GM12878 (cell line): Measurements from ENCODE around the gene EPHB1. TPM values are rescaled to one million over a fixed set of nuclear protein-coding genes. Genes with fewer than 3 reads are reported as not detected.

ENCODE experiments used
- ATAC-seq: fragments of 200-7000 bp; cut with Tn5 transposase; 3 replicates; pipeline ENCODE4 v1.9.1; 2020; ENCODE audit warnings: mild to moderate bottlenecking, moderate library complexity
- BruUV-seq: library from RNA; stranded (reverse); fragments of 400-500 nt; replicated peaks from 2 replicates; lab custom pipeline; 2021; lab: Mats Ljungman, UMichigan
- CTCF ChIA-PET: fragments of 300-600 bp; sonication (Branson Sonifier 250); formaldehyde crosslinking; extraction: SDS; loops from one replicate; lab custom pipeline; 2021; ENCODE audit warnings: inconsistent platforms; lab: Yijun Ruan, JAX
- POLR2A ChIA-PET: fragments of 350-600 bp; formaldehyde crosslinking; extraction: SDS; loops from one replicate; lab custom pipeline; 2021; ENCODE audit warnings: inconsistent platforms; lab: Charles Lee
- RAD21 ChIA-PET: fragments of 300-600 bp; sonication (Branson Sonifier 250); formaldehyde crosslinking; loops from one replicate; lab custom pipeline; 2023; ENCODE audit warnings: antibody characterized with exemption; ENCODE audit not compliant: unreplicated experiment; lab: Charles Lee
- SMC1A ChIA-PET: fragments of 300-600 bp; sonication (Branson Sonifier 250); formaldehyde crosslinking; loops from one replicate; lab custom pipeline; 2023; ENCODE audit not compliant: unreplicated experiment, uncharacterized antibody; lab: Charles Lee
- DNase-seq: peaks from one replicate; pipeline ENCODE4 v3.0.0-alpha.2; 2011; ENCODE audit warnings: low read depth, low spot score
- FAIRE-seq: peaks from 3 replicates; lab custom pipeline; 2011; peaks lifted over from hg19 to GRCh38; lab: Jason Lieb, UNC
- H2AFZ ChIP-seq: 2 replicates; pipeline ENCODE4 v1.6.0; 2011; ENCODE audit warnings: low read depth, low read length, control low read depth; ENCODE audit not compliant: control insufficient read depth
- H3K27ac ChIP-seq: 2 replicates; pipeline ENCODE4 v1.5.1; 2011; ENCODE audit warnings: control low read depth; ENCODE audit not compliant: control insufficient read depth, insufficient read depth
- H3K27me3 ChIP-seq, 2 experiments: replicated peaks in 1 of 2; 2 replicates each; pipeline versions ENCODE4 v1.6.0 to v1.6.1; 2011; ENCODE audit warnings: low read length in 1 of 2; ENCODE audit not compliant: control insufficient read depth in 2 of 2, insufficient read depth in 2 of 2
- H3K36me3 ChIP-seq, 2 experiments: 2 replicates each; pipeline ENCODE4 v1.5.1; 2011; ENCODE audit warnings: low read length in 1 of 2; ENCODE audit not compliant: control insufficient read depth in 2 of 2, insufficient read depth in 2 of 2
- H3K4me1 ChIP-seq: 2 replicates; pipeline ENCODE4 v1.6.1; 2011; ENCODE audit warnings: mild to moderate bottlenecking, low read length, moderate library complexity, mixed read lengths; ENCODE audit not compliant: control insufficient read depth, insufficient read depth
- H3K4me2 ChIP-seq: 2 replicates; pipeline ENCODE4 v1.6.0; 2011; ENCODE audit warnings: control low read depth; ENCODE audit not compliant: control insufficient read depth, insufficient read depth
- H3K4me3 ChIP-seq: fragments of 200-600 bp; sonication (generic); 2 replicates; pipeline ENCODE4 v1.5.1; 2016
- H3K79me2 ChIP-seq: 2 replicates; pipeline ENCODE4 v1.6.0; 2011; ENCODE audit warnings: low read length; ENCODE audit not compliant: control insufficient read depth, insufficient read depth
- H3K9ac ChIP-seq: 2 replicates; pipeline ENCODE4 v1.8.0; 2011; ENCODE audit warnings: low read length, control low read depth, mixed read lengths; ENCODE audit not compliant: control insufficient read depth, insufficient read depth
- H3K9me3 ChIP-seq: replicated peaks from 3 replicates; pipeline ENCODE4 v1.5.1; 2011; ENCODE audit warnings: mild to moderate bottlenecking, low read length; ENCODE audit not compliant: control insufficient read depth, insufficient read depth
- H4K20me1 ChIP-seq: 2 replicates; pipeline ENCODE4 v1.6.0; 2011; ENCODE audit not compliant: control insufficient read depth, insufficient read depth
- ASH2L ChIP-seq: fragments of 300-600, 200-600 bp; sonication (generic); IDR thresholded peaks from 2 replicates; pipeline ENCODE4 v1.6.1; 2017; ENCODE audit warnings: low read depth, mild to moderate bottlenecking, borderline replicate concordance
- CBX3 ChIP-seq: fragments of 200-600 bp; sonication (generic); IDR thresholded peaks from 2 replicates; pipeline ENCODE4 v1.6.1; 2016; ENCODE audit warnings: low read depth, borderline replicate concordance
- CEBPB ChIP-seq, 2 experiments: fragments of 150-350 bp in 1 of 2; IDR thresholded peaks; 2 replicates each; pipeline ENCODE4 v1.6.1; 2012 to 2014; ENCODE audit warnings: low read depth in 2 of 2, low read length in 2 of 2, borderline replicate concordance in 1 of 2, inconsistent platforms in 1 of 2
- EGR1 ChIP-seq, 2 experiments: IDR thresholded peaks; 1 replicate in 1 of 2; 2 replicates in 1 of 2; pipeline ENCODE4 v1.6.1; 2011 to 2012; ENCODE audit warnings: low read depth in 2 of 2, low read length in 2 of 2, borderline replicate concordance in 1 of 2, mild to moderate bottlenecking in 1 of 2, moderate library complexity in 1 of 2
- ETV6 ChIP-seq, 2 experiments: fragments of 450-650 bp in 1 of 2; IDR thresholded peaks in 1 of 2; conservative IDR thresholded peaks in 1 of 2; 2 replicates each; pipeline ENCODE4 v1.6.1; 2014; ENCODE audit warnings: antibody characterized with exemption in 1 of 2, borderline replicate concordance in 1 of 2, low read depth in 1 of 2, mild to moderate bottlenecking in 1 of 2, moderate library complexity in 1 of 2
- MEF2B ChIP-seq: fragments of 450-650 bp; IDR thresholded peaks from 2 replicates; pipeline ENCODE4 v1.6.1; 2018; ENCODE audit warnings: mild to moderate bottlenecking, moderate library complexity; ENCODE audit not compliant: partially characterized antibody, poor library complexity, severe bottlenecking
- NFIC ChIP-seq: IDR thresholded peaks from 2 replicates; pipeline ENCODE4 v1.6.1; 2012; ENCODE audit warnings: low read depth, mild to moderate bottlenecking, inconsistent platforms, low read length, moderate library complexity
- NRF1 ChIP-seq: conservative IDR thresholded peaks from 2 replicates; pipeline ENCODE4 v1.6.1; 2011; ENCODE audit warnings: mild to moderate bottlenecking, low read depth, low read length, improper control_type of control experiment
- RAD21 ChIP-seq: IDR thresholded peaks from 2 replicates; pipeline ENCODE4 v1.6.1; 2011; ENCODE audit warnings: mild to moderate bottlenecking, low read depth, low read length, moderate library complexity; ENCODE audit not compliant: insufficient read depth
- SPI1 ChIP-seq: IDR thresholded peaks from 2 replicates; pipeline ENCODE4 v1.6.1; 2011; ENCODE audit warnings: low read depth, mild to moderate bottlenecking, low read length, moderate library complexity, borderline replicate concordance; ENCODE audit not compliant: insufficient read depth
- STAT3 ChIP-seq: IDR thresholded peaks from 2 replicates; pipeline ENCODE4 v1.6.1; 2011; ENCODE audit warnings: low read depth, low read length, improper control_type of control experiment
- YY1 ChIP-seq: IDR thresholded peaks from 2 replicates; pipeline ENCODE4 v1.6.1; 2011; ENCODE audit warnings: low read depth, mild to moderate bottlenecking, low read length
- WGBS: methylation state at CpG from one replicate; pipeline ENCODE4 v1.1.6; 2016; ENCODE audit warnings: low lambda C conversion rate; ENCODE audit not compliant: insufficient replicate concordance, insufficient coverage; ENCODE audit errors: missing lambda C conversion rate; 5-methylcytosine and 5-hydroxymethylcytosine counted together
- in situ Hi-C: fragments of 300-500 bp; cut with MboI; formaldehyde crosslinking; loops from 9 replicates; pipeline ENCODE4 v1.14.3; 2018; ENCODE audit warnings: mixed read lengths
- intact Hi-C: fragments of 100-400 bp; cut with micrococcal nuclease; formaldehyde crosslinking; loops from one replicate; pipeline ENCODE4 v1.14.2; 2022; ENCODE audit not compliant: unreplicated experiment
- polyA plus RNA-seq, 11 experiments: library from polyadenylated mRNA; depleted of rRNA in 4 of 11; unstranded in 6 of 11; stranded (reverse) in 5 of 11; fragments of >200 nt; fragmentation: Nextera tagmentation in 4 of 11; fragmentation: Illumina TruSeq in 1 of 11; extraction: Ambion mirVana in 4 of 11; extraction: Trizol in 1 of 11; gene quantifications; 1 replicate in 1 of 11; 2 replicates in 10 of 11; pipeline versions ENCODE4 v1.2.1 to v1.2.3, GENCODE V29; 2011 to 2016; ENCODE audit warnings: inconsistent platforms in 2 of 11, missing spikeins in 2 of 11, low read depth in 1 of 11
- total RNA-seq, 4 experiments: library from RNA; depleted of rRNA in 3 of 4; stranded (reverse); fragments of >200 nt in 3 of 4; fragmentation: Illumina TruSeq in 1 of 4; extraction: Trizol in 1 of 4; gene quantifications; 2 replicates each; pipeline versions ENCODE4 v1.2.1 to v1.2.3, GENCODE V29; 2013 to 2021

Gene EPHB1
- total and polyA plus RNA-seq, 10 of the 15 experiments (the other 5 are each of a cell fraction or from before 2014, with no cell fraction given), result 0.33 to 23.8 (median 1.2) TPM

DNA sequence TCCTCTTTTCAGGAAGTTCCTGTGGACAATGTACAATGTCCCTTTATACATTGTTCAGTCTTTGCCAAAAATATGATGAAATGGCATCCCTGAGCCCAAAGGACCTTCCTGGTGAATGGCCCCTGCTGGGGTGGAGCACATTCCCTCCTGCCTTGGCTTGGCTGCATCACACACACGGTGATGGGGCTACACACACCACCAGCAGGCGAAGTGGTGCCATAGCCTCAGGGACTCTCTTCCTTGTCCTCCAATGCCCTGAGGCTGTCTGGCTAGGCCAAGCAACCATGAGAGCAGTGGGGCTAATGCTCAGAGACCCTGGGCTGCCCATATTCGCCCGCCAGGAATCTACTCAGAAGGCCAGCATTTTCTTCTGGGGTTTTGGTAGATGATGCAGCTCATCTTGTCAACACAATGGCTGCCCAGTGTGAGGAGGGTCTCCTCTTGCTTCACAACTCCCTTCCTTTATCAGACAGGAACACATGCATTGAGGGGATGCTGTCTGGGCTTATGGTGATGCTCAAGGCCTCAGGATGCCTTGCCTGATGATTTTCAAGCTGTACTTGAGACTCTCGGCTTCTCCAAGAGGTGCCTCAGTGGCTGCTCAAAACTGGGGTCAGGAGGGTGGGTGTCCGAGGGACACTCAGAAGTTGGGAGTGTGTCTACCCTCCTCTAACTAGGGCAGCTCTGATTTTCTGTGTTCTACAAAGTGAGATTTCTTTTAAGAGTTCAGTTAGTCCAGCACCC lies 40.9 kb upstream of the EPHB1 start:
- Histone ChIP-seq H3K36me3 (no peaks in the 10 kb centered on the region), H2AFZ (no peak overlapping the region), H3K4me3 (no peak overlapping the region), H3K9me3 (no peaks in the 10 kb centered on the region), H3K9ac (no peak overlapping the region), H3K27me3 (no peaks in the 10 kb centered on the region; a peak in 1 of 4 replicates), H4K20me1 (no peaks in the 10 kb centered on the region), H3K79me2 (no peaks in the 10 kb centered on the region), H3K4me2 (no peak overlapping the region), H3K27ac (no peak overlapping the region), H3K4me1 (no peaks in the 10 kb centered on the region)
- ChIA-PET CTCF (interaction anchor here (0.6 to 3.6 kb wide), 12 partner anchors 10 to 750 kb away, joined by 3 to 22 read pairs (median 6); no protein-coding TSS in a partner anchor), SMC1A (interaction anchor here (2.6 kb wide), 1 partner anchor 153 kb away, joined by 17 read pairs; no protein-coding TSS in a partner anchor), POLR2A (no interaction called here), RAD21 (interaction anchor here (1.1 kb wide), 1 partner anchor 750 kb away, joined by 4 read pairs; no protein-coding TSS in a partner anchor)
- ATAC-seq, result peak; percentile 50; the same call in 2 of the 3 replicates
- BruUV-seq, result no TSS peak
- TF ChIP-seq EGR1 (IDR thresholded peaks at IDR 0.05; ENCODE audit: borderline replicate concordance in 1 of 2, low read depth in 2 of 2, low read length in 2 of 2) (no peak), SPI1 (no peak)
- in situ Hi-C loops, result no loop called here
- intact Hi-C loops, result no loop called here
- FAIRE-seq, result no peak
- DNase-seq, result no peak
- WGBS, result 3% methylated on average over 6 of the region's 6 CpGs

DNA sequence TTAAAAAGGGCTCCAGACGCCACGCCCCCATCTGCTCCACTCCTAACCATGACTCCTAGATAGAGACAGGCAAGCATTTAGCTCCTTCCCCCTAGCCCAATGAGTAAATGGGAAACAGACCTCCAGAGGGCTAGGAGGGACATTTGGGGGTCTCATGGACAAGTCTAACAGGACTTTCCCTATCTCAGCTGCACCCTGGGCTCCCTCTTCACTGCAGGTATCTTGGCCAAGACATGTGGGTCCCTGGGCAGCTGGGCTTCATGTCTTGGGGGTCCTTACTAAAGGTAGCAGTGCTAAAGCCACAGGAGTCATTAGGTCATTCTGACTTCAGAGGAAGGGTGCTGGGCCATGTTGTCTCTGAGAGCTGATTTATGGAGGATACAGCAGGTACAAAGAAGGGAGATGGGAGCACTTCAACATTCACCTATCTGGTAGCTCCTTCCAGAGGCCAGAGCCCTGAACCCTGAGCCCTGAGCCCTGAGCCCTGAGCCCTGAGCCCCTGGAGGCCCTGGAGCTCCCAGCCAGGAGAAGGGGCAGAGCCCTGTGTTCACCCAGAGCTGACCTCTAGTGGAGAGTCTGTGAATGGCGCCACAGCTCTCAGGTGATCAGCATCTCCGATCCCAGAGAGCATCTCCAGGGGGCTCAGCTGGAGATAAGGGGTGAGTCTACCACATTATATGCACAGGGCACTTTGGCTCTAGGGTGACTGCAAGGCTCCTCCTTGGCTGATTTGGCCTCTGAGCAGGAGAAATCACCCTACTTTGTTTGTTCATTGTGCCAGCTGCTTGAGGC lies 40.1 kb upstream of the EPHB1 start:
- no TSS peak for BruUV-seq
- SMC1A ChIA-PET, result interaction anchor here (0.7 to 2.6 kb wide), 2 partner anchors 154 to 747 kb away, joined by 4 to 17 read pairs; no protein-coding TSS in a partner anchor
- RAD21 ChIA-PET, result interaction anchor here (0.9 to 1.1 kb wide), 2 partner anchors 154 to 749 kb away, joined by 4 to 7 read pairs; no protein-coding TSS in a partner anchor
- Histone ChIP-seq H3K79me2 (no peaks in the 10 kb centered on the region), H3K27me3 (no peaks in the 10 kb centered on the region; a peak in 1 of 4 replicates), H3K4me2 (no peak overlapping the region), H3K4me1 (no peaks in the 10 kb centered on the region), H4K20me1 (no peaks in the 10 kb centered on the region), H3K36me3 (no peaks in the 10 kb centered on the region), H3K9ac (no peak overlapping the region), H3K9me3 (no peaks in the 10 kb centered on the region), H3K27ac (no peak overlapping the region), H2AFZ (no peak overlapping the region), H3K4me3 (no peak overlapping the region)
- intact Hi-C loops (loop anchor here (1.0 kb wide), 1 partner anchor 155 kb away; no protein-coding TSS in a partner anchor), in situ Hi-C loops (no loop called here)
- peak; percentile 95 for FAIRE-seq
- CTCF ChIA-PET, result interaction anchor here (0.5 to 3.6 kb wide), 22 partner anchors 9 to 1139 kb away, joined by 3 to 22 read pairs (median 4); partner anchors contain the start of gene EPHB1
- POLR2A ChIA-PET, result no interaction called here
- 0% methylated on average over 4 of the region's 4 CpGs for WGBS
- peak; percentile 99 for ATAC-seq
- no peak for DNase-seq
- TF ChIP-seq ETV6 (conservative IDR thresholded peaks at IDR 0.05 in 1 of 2, IDR thresholded peaks at IDR 0.05 in 1 of 2; ENCODE audit: borderline replicate concordance in 1 of 2, low read depth in 1 of 2) (no peak), MEF2B (no peak), STAT3 (no peak), ASH2L (no peak), YY1 (0 out of 2 replicates have a peak, but pooled peaks have one; percentile 45), NFIC (no peak), CEBPB (IDR thresholded peaks at IDR 0.05; ENCODE audit: borderline replicate concordance in 1 of 2, low read depth in 2 of 2, low read length in 2 of 2) (no peak), CBX3 (no peak), RAD21 (peak; percentile 41; the same call in 1 of the 2 replicates), NRF1 (no peak)
